Mesenchymal stem cell (in vitro differentiated cells and primary cell): ENCODE results near the gene OMA1.

Experiments
- DNase-seq: peaks from one replicate; pipeline ENCODE4 v3.0.0-alpha.2; 2013
- H2AFZ ChIP-seq: one replicate; pipeline ENCODE4 v1.6.1; 2013; ENCODE audit warnings: low read depth, mild to moderate bottlenecking, control low read depth, inconsistent platforms, low read length, moderate library complexity
- H2AK5ac ChIP-seq: 2 replicates; pipeline ENCODE4 v1.6.1; 2013; ENCODE audit warnings: low read length, moderate library complexity, mild to moderate bottlenecking, inconsistent platforms; ENCODE audit not compliant: severe bottlenecking
- H2BK120ac ChIP-seq: one replicate; pipeline ENCODE4 v1.6.1; 2013; ENCODE audit warnings: low read depth, mild to moderate bottlenecking, inconsistent platforms, low read length, moderate library complexity
- H2BK12ac ChIP-seq, 2 experiments: one replicate each; pipeline ENCODE4 v1.6.1; 2013; ENCODE audit warnings: inconsistent platforms in 2 of 2, low read length in 2 of 2, mild to moderate bottlenecking in 2 of 2, moderate library complexity in 2 of 2, control low read depth in 1 of 2
- H2BK15ac ChIP-seq: one replicate; pipeline ENCODE4 v1.6.1; 2013; ENCODE audit warnings: mild to moderate bottlenecking, low read depth, inconsistent platforms; ENCODE audit not compliant: poor library complexity, severe bottlenecking
- H2BK5ac ChIP-seq: 2 replicates; pipeline ENCODE4 v1.6.1; 2013; ENCODE audit warnings: low read depth, mild to moderate bottlenecking, low read length, control low read depth, inconsistent platforms; ENCODE audit not compliant: poor library complexity, severe bottlenecking
- H3K14ac ChIP-seq, 2 experiments: one replicate each; pipeline ENCODE4 v1.6.1; 2013; ENCODE audit warnings: inconsistent platforms in 2 of 2, low read length in 2 of 2, control low read depth in 1 of 2, mild to moderate bottlenecking in 1 of 2, moderate library complexity in 1 of 2
- H3K18ac ChIP-seq, 2 experiments: one replicate each; pipeline ENCODE4 v1.6.1; 2013; ENCODE audit warnings: inconsistent platforms in 2 of 2, low read length in 2 of 2, control low read depth in 1 of 2, low read depth in 1 of 2, mild to moderate bottlenecking in 1 of 2
- H3K23ac ChIP-seq, 2 experiments: one replicate each; pipeline ENCODE4 v1.6.1; 2013; ENCODE audit warnings: inconsistent platforms in 2 of 2, low read length in 2 of 2, mild to moderate bottlenecking in 2 of 2, moderate library complexity in 2 of 2, control low read depth in 1 of 2
- H3K27ac ChIP-seq: 2 replicates; pipeline ENCODE4 v1.5.1; 2013; ENCODE audit warnings: mild to moderate bottlenecking, moderate library complexity, low read length, control low read depth, inconsistent platforms; ENCODE audit not compliant: poor library complexity, severe bottlenecking
- H3K27me3 ChIP-seq, 2 experiments: 2 replicates each; pipeline versions ENCODE4 v1.6.1 to v1.7.0; 2013; ENCODE audit warnings: low read length in 2 of 2, mild to moderate bottlenecking in 2 of 2, moderate library complexity in 2 of 2, control low read depth in 1 of 2, inconsistent platforms in 1 of 2; ENCODE audit not compliant: control insufficient read depth in 1 of 2, insufficient read depth in 1 of 2
- H3K36me3 ChIP-seq, 2 experiments: 2 replicates each; pipeline versions ENCODE4 v1.6.1 to v1.7.0; 2013; ENCODE audit warnings: low read length in 2 of 2, control low read depth in 1 of 2, inconsistent platforms in 1 of 2, low read depth in 1 of 2, mild to moderate bottlenecking in 1 of 2; ENCODE audit not compliant: insufficient read depth in 2 of 2, control insufficient read depth in 1 of 2
- H3K4ac ChIP-seq, 2 experiments: one replicate each; pipeline ENCODE4 v1.6.1; 2013; ENCODE audit warnings: inconsistent platforms in 2 of 2, low read length in 2 of 2, mild to moderate bottlenecking in 2 of 2, moderate library complexity in 2 of 2, control low read depth in 1 of 2, low read depth in 1 of 2
- H3K4me1 ChIP-seq: 2 replicates; pipeline ENCODE4 v1.6.1; 2013; ENCODE audit warnings: low read depth, low read length, control low read depth; ENCODE audit not compliant: control insufficient read depth, insufficient read depth
- H3K4me2 ChIP-seq: 2 replicates; pipeline ENCODE4 v1.6.1; 2013; ENCODE audit warnings: low read length, mild to moderate bottlenecking, inconsistent platforms; ENCODE audit not compliant: poor library complexity, severe bottlenecking
- H3K4me3 ChIP-seq, 2 experiments: 2 replicates each; pipeline versions ENCODE4 v1.5.1 to v1.7.0; 2013; ENCODE audit warnings: low read length in 2 of 2, mild to moderate bottlenecking in 2 of 2, control low read depth in 1 of 2, low read depth in 1 of 2; ENCODE audit not compliant: insufficient read depth in 1 of 2
- H3K79me1 ChIP-seq: replicated peaks from 2 replicates; pipeline ENCODE4 v1.6.1; 2013; ENCODE audit warnings: mild to moderate bottlenecking, control low read depth, low read length, inconsistent platforms; ENCODE audit not compliant: poor library complexity, severe bottlenecking
- H3K9ac ChIP-seq: 2 replicates; pipeline ENCODE4 v1.7.0; 2013; ENCODE audit warnings: mild to moderate bottlenecking, low read length, moderate library complexity
- H3K9me3 ChIP-seq: 2 replicates; pipeline ENCODE4 v1.7.0; 2013; ENCODE audit warnings: mild to moderate bottlenecking, low read length; ENCODE audit not compliant: control insufficient read depth
- H4K8ac ChIP-seq: one replicate; pipeline ENCODE4 v1.6.1; 2013; ENCODE audit warnings: inconsistent platforms, mild to moderate bottlenecking, low read length, moderate library complexity
- H4K91ac ChIP-seq: one replicate; pipeline ENCODE4 v1.6.1; 2013; ENCODE audit warnings: mild to moderate bottlenecking, low read length, inconsistent platforms
- WGBS: methylation state at CpG from one replicate; pipeline ENCODE4 v1.1.7; 2013; ENCODE audit warnings: mixed read lengths; 5-methylcytosine and 5-hydroxymethylcytosine counted together

The OMA1 gene

GRCh38 chr1:58440696-58441095, 105.8 kb downstream of the OMA1 start:
- Histone ChIP-seq H3K79me1 (no peaks in the 10 kb centered on the region), H3K27me3 (no peaks in the 10 kb centered on the region), H4K91ac (no peak overlapping the region), H2BK15ac (no peak overlapping the region), H3K36me3 (no peaks in the 10 kb centered on the region), H3K4ac (no peak overlapping the region), H3K27ac (no peak overlapping the region), H3K4me1 (no peaks in the 10 kb centered on the region), H2AK5ac (no peak overlapping the region), H3K9ac (no peak overlapping the region), H2BK5ac (no peak overlapping the region), H2AFZ (no peak overlapping the region), H3K9me3 (no peaks in the 10 kb centered on the region), H2BK120ac (no peak overlapping the region), H3K18ac (no peak overlapping the region), H2BK12ac (no peak overlapping the region), H3K4me2 (no peak overlapping the region), H3K23ac (no peak overlapping the region), H3K14ac (no peak overlapping the region), H4K8ac (no peak overlapping the region), H3K4me3 (no peak overlapping the region)
- WGBS = 71% methylated on average over 4 of the region's 5 CpGs
- no peak for DNase-seq

GRCh38 chr1:58439946-58440345, 106.6 kb downstream of the OMA1 start:
- no peak overlapping the region for H2BK12ac ChIP-seq
- H4K8ac ChIP-seq = no peak overlapping the region
- no peak overlapping the region for H2BK120ac ChIP-seq
- 96% methylated on average over 4 of the region's 4 CpGs for WGBS
- H3K9ac ChIP-seq = no peak overlapping the region
- no peaks in the 10 kb centered on the region for H3K27me3 ChIP-seq
- no peak overlapping the region for H2AK5ac ChIP-seq
- DNase-seq = no peak
- H3K27ac ChIP-seq = no peak overlapping the region
- no peaks in the 10 kb centered on the region for H3K79me1 ChIP-seq
- H3K4ac ChIP-seq = no peak overlapping the region
- no peak overlapping the region for H2BK5ac ChIP-seq
- no peak overlapping the region for H2BK15ac ChIP-seq
- no peak overlapping the region for H2AFZ ChIP-seq
- no peak overlapping the region for H3K14ac ChIP-seq
- H3K18ac ChIP-seq = no peak overlapping the region
- H3K4me2 ChIP-seq = no peak overlapping the region
- no peaks in the 10 kb centered on the region for H3K36me3 ChIP-seq
- no peak overlapping the region for H3K4me3 ChIP-seq
- no peaks in the 10 kb centered on the region for H3K9me3 ChIP-seq
- no peak overlapping the region for H4K91ac ChIP-seq
- H3K4me1 ChIP-seq = no peaks in the 10 kb centered on the region
- H3K23ac ChIP-seq = no peak overlapping the region

- no peak overlapping the region for H3K18ac ChIP-seq
- H3K4me1 ChIP-seq = no peaks in the 10 kb centered on the region
- H3K14ac ChIP-seq = no peak overlapping the region
- no peaks in the 10 kb centered on the region for H3K36me3 ChIP-seq
- H3K79me1 ChIP-seq = no peaks in the 10 kb centered on the region
- no peak overlapping the region for H3K27ac ChIP-seq
- H2AFZ ChIP-seq = no peak overlapping the region
- H4K8ac ChIP-seq = no peak overlapping the region
- no peak overlapping the region for H3K9ac ChIP-seq
- H2AK5ac ChIP-seq = no peak overlapping the region
- H3K9me3 ChIP-seq = no peaks in the 10 kb centered on the region
- no peak overlapping the region for H2BK5ac ChIP-seq
- no peak for DNase-seq
- no peak overlapping the region for H3K4ac ChIP-seq
- no peak overlapping the region for H2BK12ac ChIP-seq
- 77% methylated on average over 6 of the region's 6 CpGs for WGBS
- no peak overlapping the region for H3K4me2 ChIP-seq
- no peak overlapping the region for H2BK15ac ChIP-seq
- H3K27me3 ChIP-seq = no peaks in the 10 kb centered on the region
- H3K4me3 ChIP-seq = no peak overlapping the region
- H4K91ac ChIP-seq = no peak overlapping the region
- H3K23ac ChIP-seq = no peak overlapping the region
- H2BK120ac ChIP-seq = no peak overlapping the region
These were observed 108.1 kb downstream of the OMA1 start for GRCh38 chr1:58438468-58438867.

GRCh38 chr1:58437623-58438022, 108.9 kb downstream of the OMA1 start:
- H2AK5ac ChIP-seq = no peak overlapping the region
- no peak overlapping the region for H4K8ac ChIP-seq
- no peak overlapping the region for H2BK5ac ChIP-seq
- 79% methylated on average over 3 of the region's 3 CpGs for WGBS
- no peak overlapping the region for H2BK120ac ChIP-seq
- no peak overlapping the region for H3K27ac ChIP-seq
- H2AFZ ChIP-seq = no peak overlapping the region
- no peaks in the 10 kb centered on the region for H3K36me3 ChIP-seq
- peaks cover 4% of the 10 kb centered on the region for H3K4me1 ChIP-seq
- no peak overlapping the region for H4K91ac ChIP-seq
- H3K14ac ChIP-seq = no peak overlapping the region
- H3K4me2 ChIP-seq = no peak overlapping the region
- H2BK12ac ChIP-seq = no peak overlapping the region
- H3K9me3 ChIP-seq = no peaks in the 10 kb centered on the region
- H3K9ac ChIP-seq = no peak overlapping the region
- H3K27me3 ChIP-seq = no peaks in the 10 kb centered on the region
- H3K23ac ChIP-seq = no peak overlapping the region
- no peak overlapping the region for H3K4ac ChIP-seq
- no peak overlapping the region for H3K18ac ChIP-seq
- no peak overlapping the region for H2BK15ac ChIP-seq
- no peak overlapping the region for H3K4me3 ChIP-seq
- H3K79me1 ChIP-seq = no peaks in the 10 kb centered on the region
- no peak for DNase-seq
